Activated naive CD4-positive, alpha-beta T cell treated with anti-CD3 and anti-CD28 coated beads, Interleukin-2, amount 50 U/mL, for 72 hours (primary cell): ENCODE measurements around the gene BCAN. TPM values are rescaled to one million over a fixed set of nuclear protein-coding genes. Genes with fewer than 3 reads are reported as not detected.

Experiments
- ATAC-seq, 2 donors: fragments of 150-1000 bp; cut with Tn5 transposase; 2 replicates each; pipeline ENCODE4 v1.10.0; 2021; ENCODE audit warnings: mild to moderate bottlenecking in 2 of 2, moderate library complexity in 2 of 2
- DNase-seq, 2 donors: peaks; one replicate each; pipeline ENCODE4 v3.0.0; 2021 to 2022; ENCODE audit warnings: low spot score in 2 of 2
- H3K27ac Mint-ChIP-seq, 2 donors: one replicate each; pipeline ENCODE4 v1.8.0; 2022; ENCODE audit warnings: mild to moderate bottlenecking in 2 of 2, mixed read lengths in 2 of 2
- H3K36me3 Mint-ChIP-seq, 2 donors: one replicate each; pipeline ENCODE4 v1.8.0; 2022; ENCODE audit warnings: mixed read lengths in 2 of 2
- H3K9me3 Mint-ChIP-seq, 2 donors: one replicate each; pipeline ENCODE4 v1.8.0; 2022; ENCODE audit warnings: mixed read lengths in 2 of 2
- total RNA-seq, 2 donors: library from RNA; stranded (reverse); gene quantifications; one replicate each; pipeline ENCODE4 v1.2.3, GENCODE V29; 2022

BCAN gene
- total RNA-seq, 2 donors from 2014 or later: not detected

DNA sequence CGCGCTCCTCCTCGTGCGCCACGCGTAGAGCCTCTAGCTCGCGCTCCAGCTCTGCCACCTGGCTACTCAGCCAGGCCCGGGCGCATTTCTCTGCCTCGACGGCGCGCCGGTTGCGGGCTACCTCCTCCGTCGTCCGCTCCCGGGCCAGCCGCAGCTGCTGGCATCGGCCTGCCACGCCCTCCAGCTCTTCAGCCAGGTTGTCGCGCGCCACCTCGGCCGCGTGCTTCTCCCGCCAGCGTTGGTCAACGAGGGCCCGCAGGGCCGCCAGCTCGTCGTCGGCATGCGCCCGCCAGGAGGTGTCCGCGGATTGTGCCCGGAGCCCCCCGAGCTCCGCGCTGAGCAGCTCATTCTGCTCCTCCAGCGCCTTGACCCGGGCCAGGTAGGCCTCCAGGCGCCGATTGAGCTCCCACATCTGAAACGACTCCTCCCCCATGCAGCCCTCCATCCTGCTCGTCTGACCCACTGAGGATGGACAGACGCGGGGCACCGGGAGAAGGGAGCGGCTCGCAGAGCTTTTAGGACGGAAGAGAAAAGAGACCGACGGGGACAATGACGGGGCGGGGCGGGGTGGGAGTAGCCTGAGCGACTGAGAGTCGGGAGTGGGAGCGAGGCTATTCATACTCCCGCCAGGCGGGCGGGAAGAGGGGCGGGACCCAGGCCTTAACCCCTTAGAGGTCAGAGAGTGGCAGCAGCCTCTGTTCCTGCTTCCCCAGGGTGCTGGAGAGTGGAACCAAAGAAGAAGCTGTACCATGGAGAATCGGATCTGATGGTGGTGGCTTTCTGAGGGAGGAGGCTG is 35.1 kb downstream of the BCAN start, which contains the start of gene NES:
NES (minus strand) TSS at position 588 of the 796 bp plus-strand sequence; CDS start at position 445, 143 bp downstream.
- H3K36me3 Mint-ChIP-seq: no peaks in the 10 kb centered on the region
- no peaks in the 10 kb centered on the region for H3K9me3 Mint-ChIP-seq
- no peak for DNase-seq
- H3K27ac Mint-ChIP-seq: no peak within 1 kb of the TSS
- ATAC-seq: no peak

DNA sequence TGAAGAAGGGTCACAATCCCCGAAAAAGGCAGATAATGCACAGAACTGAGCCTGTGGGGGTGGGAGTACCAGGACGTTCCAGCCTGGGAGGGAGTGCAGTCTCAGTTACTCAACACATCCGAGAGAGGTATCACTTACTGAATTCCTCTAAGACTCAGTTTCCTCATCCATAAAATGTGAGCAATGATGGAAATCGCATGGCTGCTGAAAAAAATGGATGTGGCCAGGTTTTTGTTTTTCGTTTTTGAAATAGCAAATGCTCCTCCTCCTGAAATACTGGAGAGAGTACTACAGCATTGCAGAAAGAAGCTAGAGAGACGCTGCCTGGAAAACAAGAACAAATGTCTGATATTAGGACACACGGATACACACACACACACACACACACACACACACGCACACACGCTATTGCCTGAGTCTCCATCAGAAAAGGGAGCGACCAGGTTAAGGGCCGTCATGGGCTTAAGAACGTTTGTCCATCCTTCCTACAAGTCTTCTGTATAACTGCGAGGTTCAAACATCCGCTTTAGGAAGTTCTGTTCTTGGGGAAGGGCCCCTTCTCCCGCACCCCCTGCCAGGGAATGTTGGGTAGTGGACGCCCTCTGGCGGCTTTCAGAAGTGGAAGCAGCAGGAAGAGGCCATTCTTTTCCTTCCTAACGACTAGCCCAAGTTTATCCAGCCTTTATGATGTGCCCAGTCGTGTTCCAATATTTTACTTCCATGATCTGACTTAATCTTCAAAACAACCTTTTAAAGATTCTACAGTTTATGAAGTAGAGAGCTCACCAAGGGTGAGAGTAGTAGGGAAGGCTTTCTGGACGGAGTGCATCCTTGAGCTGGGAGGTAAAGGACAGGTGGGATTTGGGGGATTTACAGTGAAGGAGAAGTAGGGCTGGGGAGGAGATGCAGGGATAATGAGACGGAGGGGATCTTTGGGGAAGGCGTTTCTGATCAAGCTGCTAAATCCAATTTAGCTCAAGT is 36.0 kb downstream of the BCAN start:
- H3K27ac Mint-ChIP-seq: no peak overlapping the region
- peak; percentile 50 to 52 for ATAC-seq
- H3K36me3 Mint-ChIP-seq: no peaks in the 10 kb centered on the region
- H3K9me3 Mint-ChIP-seq: no peaks in the 10 kb centered on the region
- DNase-seq: no peak

DNA sequence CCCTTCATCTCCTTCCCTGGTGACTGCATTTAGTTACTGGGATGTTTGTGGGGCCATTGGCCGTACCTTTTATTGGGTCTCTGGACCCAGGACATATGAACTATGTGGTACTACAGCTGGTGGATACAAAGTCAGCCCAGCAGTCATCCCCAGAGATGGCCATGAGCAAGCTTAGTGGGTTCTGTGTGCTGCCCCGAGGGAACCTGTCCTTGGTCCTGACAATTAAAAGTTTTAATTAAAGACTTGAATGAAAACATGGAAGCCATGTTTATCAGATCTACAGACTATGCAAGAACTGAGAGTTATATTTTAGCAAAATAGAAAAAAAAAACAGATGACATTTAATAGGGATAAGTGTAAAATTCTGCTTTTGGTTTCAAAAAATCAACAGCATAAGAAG is 38.1 kb downstream of the BCAN start:
- Mint-ChIP-seq H3K9me3 (no peaks in the 10 kb centered on the region), H3K36me3 (no peaks in the 10 kb centered on the region), H3K27ac (no peak overlapping the region)
- ATAC-seq: no peak
- DNase-seq: no peak

DNA sequence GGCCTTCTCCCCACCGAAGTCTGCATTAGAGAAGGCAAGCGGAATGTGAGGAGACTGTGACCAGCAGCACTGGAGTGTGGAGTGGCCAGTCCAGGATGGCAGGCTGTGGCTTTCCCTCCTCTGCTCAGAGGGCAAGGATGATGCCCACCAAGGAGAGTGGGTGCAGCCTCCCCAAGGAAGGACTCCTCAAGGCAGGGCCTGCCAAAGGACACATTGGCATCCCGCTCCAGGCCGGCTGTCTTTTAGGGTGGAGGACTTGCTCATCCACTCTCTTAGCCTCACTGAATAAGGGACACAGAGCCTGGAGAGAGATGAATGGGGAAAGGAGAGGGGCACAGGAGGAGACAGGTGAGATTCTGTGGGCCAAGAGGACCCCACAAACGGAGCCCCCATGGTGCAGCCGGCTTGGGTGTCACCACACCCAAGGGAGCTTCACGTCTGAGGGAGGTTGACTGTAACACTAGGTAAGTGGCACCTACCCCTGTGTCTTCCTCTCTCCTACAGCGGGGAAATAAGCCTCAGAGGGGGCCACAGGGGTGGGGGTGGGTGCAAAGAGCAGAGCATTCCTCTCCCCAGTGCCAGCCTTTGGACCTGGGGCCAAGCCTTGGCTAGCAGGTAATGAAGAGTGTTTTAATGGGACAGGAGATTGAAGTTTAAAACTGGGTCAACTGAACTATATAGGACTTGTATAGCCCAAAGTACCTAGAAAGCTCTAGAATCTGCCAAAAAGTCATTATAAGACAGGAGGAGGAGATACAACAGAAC is 39.5 kb downstream of the BCAN start:
- DNase-seq: no peak
- Mint-ChIP-seq H3K9me3 (no peaks in the 10 kb centered on the region), H3K27ac (peak overlapping the region in 1 of 2 donors; percentile 14), H3K36me3 (no peaks in the 10 kb centered on the region)
- ATAC-seq: no peak

DNA sequence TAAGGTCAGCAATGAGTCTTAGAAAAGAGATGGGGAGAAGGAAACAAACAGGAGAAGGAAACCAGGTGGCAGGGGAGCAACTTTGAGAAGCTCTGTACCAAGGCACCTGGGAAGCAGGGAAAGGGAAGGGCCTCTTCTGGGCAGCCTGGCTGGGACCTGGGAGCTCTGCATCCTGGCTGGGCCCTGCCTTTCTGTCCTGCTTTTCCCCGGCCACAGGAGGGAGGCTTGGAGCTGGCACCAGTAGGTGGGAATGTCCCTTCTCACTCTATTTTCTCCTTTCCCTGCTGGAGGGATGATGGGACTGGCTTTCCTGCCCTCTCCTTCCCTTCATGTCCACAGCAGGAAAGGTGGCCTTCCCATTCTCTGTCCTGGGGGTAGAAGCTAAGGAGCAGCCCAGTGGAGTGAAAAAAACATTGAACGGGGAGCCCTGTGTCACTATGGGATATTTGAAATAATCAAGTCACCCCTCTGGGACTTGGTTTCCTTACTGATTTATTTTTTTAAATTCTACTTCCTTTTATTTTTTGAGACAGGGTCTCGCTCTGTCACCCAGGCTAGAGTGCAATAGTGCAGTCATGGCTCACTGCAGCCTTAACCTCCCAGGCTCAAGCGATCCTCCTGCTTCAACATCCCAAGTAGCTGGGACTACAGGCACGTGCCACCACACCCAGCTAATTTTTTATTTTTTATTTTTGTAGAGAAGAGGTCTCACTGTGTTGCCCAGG is 40.4 kb downstream of the BCAN start:
- Mint-ChIP-seq H3K9me3 (no peaks in the 10 kb centered on the region), H3K27ac (no peak overlapping the region), H3K36me3 (no peaks in the 10 kb centered on the region)
- no peak for ATAC-seq
- DNase-seq: no peak

DNA sequence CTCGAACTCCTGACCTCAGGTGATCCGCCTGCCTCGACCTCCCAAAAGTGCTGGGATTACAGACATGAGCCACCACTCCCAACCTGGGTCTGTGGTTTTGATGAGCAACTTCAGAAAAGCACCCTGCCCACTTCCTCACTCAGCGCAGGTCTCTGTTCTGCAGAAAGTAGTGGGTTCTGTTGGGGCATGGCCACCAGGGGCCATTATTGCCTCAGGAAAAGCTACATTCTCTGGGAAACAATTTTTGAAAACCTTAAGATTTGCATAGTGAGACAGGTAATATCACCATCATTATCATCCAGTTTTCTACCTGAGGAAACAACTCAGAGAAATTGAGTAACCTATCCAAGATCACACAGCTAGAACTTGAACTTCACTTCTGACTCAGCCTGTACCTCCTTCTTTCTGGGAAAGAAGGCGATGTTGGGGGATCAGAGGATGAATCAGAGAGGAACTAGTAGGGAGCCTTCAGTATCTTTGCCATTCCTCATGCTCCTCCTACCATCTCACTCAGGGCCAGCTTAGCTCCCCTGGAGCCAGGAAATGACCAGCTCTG is 42.4 kb downstream of the BCAN start:
- ATAC-seq (peak; percentile 83 to 92), DNase-seq (no peak)
- H3K36me3 Mint-ChIP-seq: no peaks in the 10 kb centered on the region
- H3K9me3 Mint-ChIP-seq: no peaks in the 10 kb centered on the region
- peak overlapping the region in 1 of 2 donors; percentile 82 for H3K27ac Mint-ChIP-seq

DNA sequence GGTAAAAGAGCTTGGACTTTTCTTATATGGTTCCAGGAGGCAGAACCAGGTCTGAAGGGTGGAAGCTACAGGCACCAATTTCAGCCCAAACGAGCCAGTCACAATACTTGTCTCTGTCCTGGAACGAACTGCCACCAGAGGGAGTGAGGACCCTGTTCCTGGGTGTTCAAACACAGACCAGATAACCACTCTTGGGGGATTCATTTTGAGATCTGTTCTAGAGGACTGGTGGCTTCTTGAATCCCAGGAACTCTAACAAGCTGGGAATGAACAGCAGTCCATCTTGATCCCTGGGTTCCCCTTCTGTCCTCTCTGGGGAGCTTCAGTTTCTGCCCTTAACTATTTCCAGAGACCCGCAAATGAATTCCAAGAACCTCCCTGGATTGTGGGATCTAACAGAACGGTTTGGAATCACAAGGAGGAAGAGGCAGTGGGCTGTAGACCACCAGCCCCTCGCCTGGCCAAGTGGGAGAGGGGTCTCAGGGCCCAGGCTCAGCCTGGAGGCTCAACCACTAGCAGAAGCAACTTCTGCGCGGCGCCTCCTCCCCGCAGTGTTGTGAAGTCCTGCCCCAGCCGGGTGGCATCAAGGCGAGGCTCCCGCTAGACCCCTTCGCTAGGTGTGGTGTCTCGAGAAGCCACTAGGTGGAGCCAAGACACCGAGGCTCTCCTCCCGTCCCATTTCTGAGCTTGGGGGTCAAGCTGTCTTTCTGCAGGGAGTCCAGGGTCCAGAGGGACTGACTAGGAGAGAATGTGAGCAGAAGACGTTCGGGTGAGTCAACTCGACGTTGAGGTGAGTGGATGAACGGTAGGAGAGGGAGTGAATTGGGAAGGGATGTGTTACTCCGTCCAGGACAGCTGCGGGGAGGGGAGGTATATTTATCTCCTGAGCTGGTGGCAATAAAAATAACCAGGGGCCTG is 47.4 kb downstream of the BCAN start:
- Mint-ChIP-seq H3K36me3 (no peaks in the 10 kb centered on the region), H3K9me3 (no peaks in the 10 kb centered on the region), H3K27ac (no peak overlapping the region)
- DNase-seq (peak; percentile 70 to 77), ATAC-seq (peak; percentile 80 to 95)

DNA sequence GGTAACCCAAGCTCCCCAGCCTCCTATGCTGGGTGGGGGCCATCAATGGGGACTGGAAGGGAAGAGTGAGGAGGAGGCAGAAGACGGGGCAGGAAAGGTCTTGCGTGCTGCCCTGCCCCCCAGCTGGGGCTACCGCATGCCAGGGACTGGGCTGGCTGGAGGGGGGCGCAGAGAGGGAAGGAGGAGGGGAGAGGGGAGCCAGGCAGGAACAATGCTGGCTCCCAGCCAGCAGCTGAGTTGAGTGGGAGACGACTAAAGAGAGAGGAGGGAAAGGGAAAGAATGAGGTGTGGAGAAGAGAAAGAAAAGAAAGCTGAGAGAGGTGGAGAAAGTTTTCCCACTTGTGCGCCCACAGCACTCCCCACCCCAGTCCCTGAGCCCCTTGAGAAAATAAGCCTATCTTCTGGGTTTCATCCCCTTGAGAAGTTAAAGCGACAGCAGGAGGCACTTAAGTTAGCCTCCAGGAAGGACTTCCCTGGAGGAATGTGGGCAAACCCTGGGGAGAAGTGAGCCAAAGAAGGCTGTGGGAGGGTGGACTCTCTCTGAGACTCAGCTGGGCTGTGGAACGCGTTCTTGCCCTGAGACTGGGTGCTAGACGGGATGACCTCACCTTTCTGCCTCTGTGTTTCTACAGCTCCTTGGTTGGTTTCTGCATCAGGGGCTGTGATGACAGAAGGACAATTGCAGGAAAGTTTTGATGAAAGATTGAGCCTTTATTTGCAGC is 48.2 kb downstream of the BCAN start:
- Mint-ChIP-seq H3K9me3 (no peaks in the 10 kb centered on the region), H3K27ac (no peak overlapping the region), H3K36me3 (no peaks in the 10 kb centered on the region)
- DNase-seq (no peak), ATAC-seq (peak in 1 of 2 donors; percentile 2)

DNA sequence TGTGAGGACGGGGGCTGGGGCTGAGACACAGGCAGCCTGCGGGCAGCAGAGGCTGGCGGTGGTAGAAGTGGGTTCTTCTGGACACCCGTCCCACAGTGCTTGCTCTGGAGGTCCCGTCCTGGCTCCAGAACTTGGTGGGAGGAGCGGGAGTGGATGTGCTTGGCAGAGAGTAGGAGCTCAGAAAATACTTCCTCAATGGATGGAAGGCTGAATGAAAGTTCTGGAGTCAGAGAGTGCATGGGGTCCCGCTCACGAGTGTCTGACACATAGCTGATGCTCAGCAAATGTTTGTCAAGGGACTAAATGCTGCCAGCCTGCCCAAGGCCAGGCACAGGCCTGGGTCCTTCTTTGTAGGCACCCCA is 48.7 kb downstream of the BCAN start:
- Mint-ChIP-seq H3K27ac (no peak overlapping the region), H3K9me3 (no peaks in the 10 kb centered on the region), H3K36me3 (no peaks in the 10 kb centered on the region)
- no peak for DNase-seq
- no peak for ATAC-seq

DNA sequence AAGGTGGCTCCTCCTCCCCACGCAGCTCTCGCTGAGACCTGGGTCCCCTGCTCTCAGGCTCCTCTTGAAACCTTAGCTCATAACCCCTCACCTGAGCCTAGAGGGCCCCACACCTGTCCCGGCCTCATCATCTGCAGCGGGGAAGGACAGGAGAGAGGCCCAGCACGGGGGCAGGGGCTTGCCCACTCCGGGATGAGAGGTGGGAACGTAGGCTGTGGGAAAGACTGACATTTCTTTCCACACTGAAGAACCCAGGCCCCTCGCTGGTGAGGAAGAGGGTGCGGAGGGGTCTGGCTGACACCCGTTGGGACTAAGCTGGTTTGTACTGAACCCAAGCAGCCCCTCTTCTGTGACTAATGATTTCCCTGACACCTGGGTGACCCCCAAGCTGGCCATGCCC is 49.3 kb downstream of the BCAN start:
- H3K9me3 Mint-ChIP-seq: no peaks in the 10 kb centered on the region
- H3K27ac Mint-ChIP-seq: no peak overlapping the region
- ATAC-seq (no peak), DNase-seq (no peak)
- no peaks in the 10 kb centered on the region for H3K36me3 Mint-ChIP-seq

DNA sequence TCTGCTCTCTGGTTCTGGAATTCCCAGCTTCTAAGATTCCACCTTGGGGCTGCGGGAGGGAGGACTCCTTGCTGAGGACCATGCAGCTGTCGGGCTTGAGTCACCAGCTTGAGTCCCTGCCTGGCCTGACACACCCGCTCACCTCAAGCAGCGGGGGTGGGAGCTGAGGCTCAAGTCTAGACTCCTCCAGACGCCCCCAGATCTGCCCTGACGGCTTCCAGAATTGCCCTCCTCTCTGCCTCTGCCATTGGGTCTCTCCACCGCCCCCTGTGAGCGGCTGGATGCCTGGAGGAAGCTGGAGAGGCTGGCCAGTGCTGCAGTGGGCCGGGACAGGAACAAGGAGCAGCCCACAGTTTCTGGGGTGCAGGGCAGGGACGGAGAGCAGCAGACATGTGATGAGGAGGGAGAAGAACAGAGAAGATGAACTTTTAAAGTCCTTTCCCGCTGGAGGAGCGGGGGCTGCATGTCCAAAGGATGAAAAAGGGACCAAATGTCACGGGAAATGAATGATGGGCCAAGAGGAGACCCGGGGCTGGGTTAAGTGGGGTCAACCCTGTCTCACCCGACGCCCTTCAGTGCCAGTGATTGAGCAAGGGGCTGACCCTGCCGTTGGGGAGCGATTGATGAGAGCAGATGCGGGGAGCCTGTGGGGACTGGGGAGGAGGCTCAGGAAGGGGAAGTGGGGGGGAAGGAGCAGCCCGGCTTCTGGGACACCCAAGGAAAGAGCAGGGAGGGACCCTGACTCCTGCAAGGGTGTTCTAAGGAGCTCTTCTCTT is 49.9 kb downstream of the BCAN start:
- no peak for ATAC-seq
- H3K27ac Mint-ChIP-seq: no peak overlapping the region

DNA sequence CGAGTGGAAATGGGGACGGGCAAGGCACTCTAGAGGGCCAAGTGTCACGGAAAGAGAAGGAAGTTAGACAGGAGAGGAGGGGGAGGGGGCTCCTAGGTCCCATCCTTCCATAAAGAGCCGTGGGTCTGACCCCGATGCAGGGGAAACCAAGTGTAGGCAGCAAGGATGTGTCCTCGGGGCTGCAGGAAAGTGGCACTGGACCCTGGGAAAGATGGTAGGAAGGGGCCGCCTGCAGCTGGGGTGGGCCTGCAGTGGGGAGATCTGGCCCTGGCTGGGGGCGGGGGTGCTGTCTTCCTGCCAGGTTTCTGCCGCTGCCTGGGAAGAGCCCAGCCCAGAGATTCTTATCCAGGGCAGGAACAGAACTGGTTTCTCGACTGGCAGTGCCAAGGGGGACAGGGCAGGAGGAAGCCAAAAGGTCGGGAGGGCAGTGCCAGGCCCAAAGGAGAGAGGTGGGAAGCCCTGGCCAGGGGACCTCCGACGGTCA is 50.6 kb downstream of the BCAN start:
- Mint-ChIP-seq H3K27ac (no peak overlapping the region), H3K9me3 (no peaks in the 10 kb centered on the region), H3K36me3 (no peaks in the 10 kb centered on the region)
- ATAC-seq: no peak
- no peak for DNase-seq

More for the DNA sequence above, 49.9 kb downstream of the BCAN start:
- H3K36me3 Mint-ChIP-seq: no peaks in the 10 kb centered on the region
- DNase-seq: no peak
- no peaks in the 10 kb centered on the region for H3K9me3 Mint-ChIP-seq

DNA sequence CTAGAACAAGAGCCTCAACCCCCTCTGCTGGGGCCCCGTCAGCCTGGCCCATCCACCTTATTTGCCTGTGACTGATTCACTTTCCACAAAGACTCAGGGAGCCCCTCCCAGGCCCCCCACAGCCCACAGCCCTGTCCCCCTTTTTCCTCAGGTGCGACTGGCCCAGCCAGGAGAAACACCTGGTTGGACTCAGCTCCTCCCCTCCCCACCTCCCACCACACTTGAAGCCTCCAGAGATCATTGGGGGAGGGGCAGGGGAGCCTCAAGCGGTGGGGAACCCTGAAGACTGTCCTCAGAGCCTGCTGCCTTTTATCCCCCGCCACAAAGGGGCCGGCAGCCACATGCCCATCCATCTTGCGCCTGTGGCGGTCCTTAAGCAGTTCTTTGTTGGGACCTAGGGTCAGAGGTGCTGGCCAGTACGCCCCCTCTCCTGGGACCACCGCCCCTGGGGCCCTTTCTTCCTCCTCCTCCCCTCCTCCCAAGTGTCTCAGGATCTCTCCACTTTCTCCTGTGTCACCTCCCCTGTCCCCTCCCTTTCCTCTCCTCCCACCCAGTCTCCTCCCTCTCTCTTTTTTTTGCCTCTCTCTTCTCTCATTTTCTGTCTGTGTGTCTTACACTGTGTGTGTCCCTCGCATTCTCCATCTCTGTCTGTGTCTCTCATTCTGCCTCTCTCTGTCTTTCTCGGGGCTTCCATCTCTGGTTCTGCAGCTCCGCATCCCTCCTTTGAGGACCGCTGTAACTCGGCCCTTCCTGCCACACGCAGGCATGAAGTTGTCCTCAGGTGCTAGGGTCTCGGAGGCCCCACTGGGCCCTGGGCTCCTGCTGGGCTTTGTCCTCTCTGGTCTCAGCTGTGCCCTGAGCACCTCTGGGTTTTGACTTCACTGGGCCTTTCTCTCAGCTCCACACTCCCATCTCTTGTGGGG is 51.3 kb downstream of the BCAN start:
- ATAC-seq: no peak
- no peaks in the 10 kb centered on the region for H3K36me3 Mint-ChIP-seq
- no peak overlapping the region for H3K27ac Mint-ChIP-seq
- DNase-seq: no peak
- no peaks in the 10 kb centered on the region for H3K9me3 Mint-ChIP-seq
